Activated naive CD8-positive, alpha-beta T cell treated with anti-CD3 and anti-CD28 coated beads, Interleukin-2, amount 10 ng/mL, durations not matched to agents 7 days and 5 days (primary cell): Measurements from ENCODE around the gene PI4KB. TPM values are rescaled to one million over a fixed set of nuclear protein-coding genes. Genes with fewer than 3 reads are reported as not detected.

Experiments used
- ATAC-seq: fragments of 150-1000 bp; cut with Tn5 transposase; one replicate; pipeline ENCODE4 v1.10.0; 2021; ENCODE audit warnings: low read depth, moderate library complexity
- POLR2A ChIA-PET: fragments of 350-600 bp; sonication (Branson Sonifier 250); formaldehyde crosslinking; loops from one replicate; lab custom pipeline; 2021; ENCODE audit warnings: antibody characterized with exemption; lab: Charles Lee
- DNase-seq: peaks from one replicate; pipeline ENCODE4 v3.0.0; 2021
- H3K27ac Mint-ChIP-seq: one replicate; pipeline ENCODE4 v1.8.0; 2022; ENCODE audit warnings: mild to moderate bottlenecking, mixed read lengths
- H3K27me3 Mint-ChIP-seq: one replicate; pipeline ENCODE4 v1.8.0; 2022; ENCODE audit warnings: mild to moderate bottlenecking, moderate library complexity, mixed read lengths
- H3K36me3 Mint-ChIP-seq: one replicate; pipeline ENCODE4 v1.8.0; 2021; ENCODE audit warnings: mild to moderate bottlenecking, mixed read lengths
- H3K4me1 Mint-ChIP-seq: one replicate; pipeline ENCODE4 v1.8.0; 2021; ENCODE audit warnings: mixed read lengths
- H3K4me3 Mint-ChIP-seq: one replicate; pipeline ENCODE4 v1.8.0; 2022; ENCODE audit warnings: mild to moderate bottlenecking, moderate library complexity, mixed read lengths
- H3K9me3 Mint-ChIP-seq: one replicate; pipeline ENCODE4 v1.8.0; 2021; ENCODE audit warnings: mixed read lengths
- total RNA-seq, 2 experiments: library from RNA; stranded (reverse); gene quantifications; one replicate each; pipeline ENCODE4 v1.2.3, GENCODE V29; 2021

Gene PI4KB
- total RNA-seq, 2 experiments from 2014 or later = 73.8 to 75.7 TPM

GRCh38 chr1:151289080-151289935, 37.9 kb downstream of the PI4KB start:
- H3K36me3 Mint-ChIP-seq = peaks cover 11% of the 10 kb centered on the region
- no peaks in the 10 kb centered on the region for H3K27me3 Mint-ChIP-seq
- POLR2A ChIA-PET = interaction anchor here (0.6 kb wide), 1 partner anchor 620 kb away, joined by 3 read pairs; no protein-coding TSS in a partner anchor
- peaks cover 5% of the 10 kb centered on the region for H3K4me1 Mint-ChIP-seq
- DNase-seq (no peak), ATAC-seq (no peak)
- H3K4me3 Mint-ChIP-seq = no peak overlapping the region
- peak overlapping the region; percentile 42 for H3K27ac Mint-ChIP-seq
- H3K9me3 Mint-ChIP-seq = no peaks in the 10 kb centered on the region

GRCh38 chr1:151288502-151288901, 38.7 kb downstream of the PI4KB start:
- Mint-ChIP-seq H3K4me3 (no peak overlapping the region), H3K27ac (peak overlapping the region; percentile 2), H3K36me3 (peaks cover 6% of the 10 kb centered on the region), H3K4me1 (peaks cover 13% of the 10 kb centered on the region), H3K27me3 (no peaks in the 10 kb centered on the region), H3K9me3 (no peaks in the 10 kb centered on the region)
- no peak for DNase-seq
- no peak for ATAC-seq
- POLR2A ChIA-PET = no interaction called here

GRCh38 chr1:151287767-151288500, 39.3 kb downstream of the PI4KB start:
- ATAC-seq (no peak), DNase-seq (no peak)
- no peak overlapping the region for H3K4me3 Mint-ChIP-seq
- H3K36me3 Mint-ChIP-seq = peaks cover 6% of the 10 kb centered on the region
- POLR2A ChIA-PET = no interaction called here
- H3K27me3 Mint-ChIP-seq = no peaks in the 10 kb centered on the region
- peaks cover 18% of the 10 kb centered on the region for H3K4me1 Mint-ChIP-seq
- H3K27ac Mint-ChIP-seq = no peak overlapping the region
- no peaks in the 10 kb centered on the region for H3K9me3 Mint-ChIP-seq

GRCh38 chr1:151287341-151287699, 39.9 kb downstream of the PI4KB start:
- no peak overlapping the region for H3K27ac Mint-ChIP-seq

GRCh38 chr1:151286619-151287340, 40.4 kb downstream of the PI4KB start:
- Mint-ChIP-seq H3K4me1 (peaks cover 18% of the 10 kb centered on the region), H3K27ac (no peak overlapping the region), H3K27me3 (no peaks in the 10 kb centered on the region), H3K4me3 (no peak overlapping the region), H3K36me3 (peaks cover 4% of the 10 kb centered on the region), H3K9me3 (no peaks in the 10 kb centered on the region)
- ATAC-seq (no peak), DNase-seq (no peak)
- POLR2A ChIA-PET = no interaction called here

More at GRCh38 chr1:151287341-151287699, 39.9 kb downstream of the PI4KB start:
- DNase-seq = no peak
- Mint-ChIP-seq H3K4me3 (no peak overlapping the region), H3K36me3 (peaks cover 4% of the 10 kb centered on the region), H3K27me3 (no peaks in the 10 kb centered on the region), H3K4me1 (peaks cover 18% of the 10 kb centered on the region), H3K9me3 (no peaks in the 10 kb centered on the region)
- ATAC-seq = no peak
- POLR2A ChIA-PET = no interaction called here

- Mint-ChIP-seq H3K27me3 (no peaks in the 10 kb centered on the region), H3K36me3 (peaks cover 4% of the 10 kb centered on the region), H3K4me1 (peaks cover 15% of the 10 kb centered on the region), H3K9me3 (no peaks in the 10 kb centered on the region), H3K27ac (peak overlapping the region; percentile 98), H3K4me3 (peak overlapping the region; percentile 99)
- POLR2A ChIA-PET = interaction anchor here (0.9 to 3.5 kb wide), 4 partner anchors 10 to 94 kb away, joined by 4 to 22 read pairs (median 5); partner anchors contain the start of genes PI4KB, PSMD4 and VPS72
- DNase-seq = no peak
- ATAC-seq = no peak
These were observed 43.1 kb downstream of the PI4KB start for GRCh38 chr1:151284013-151284577.

- POLR2A ChIA-PET = interaction anchor here (0.9 to 3.5 kb wide), 6 partner anchors 11 to 116 kb away, joined by 3 to 22 read pairs (median 4); partner anchors contain the start of genes PSMB4, PSMD4, RFX5 and VPS72
- H3K4me3 Mint-ChIP-seq = peak overlapping the region; percentile 99
These were observed 44.1 kb downstream of the PI4KB start for GRCh38 chr1:151282883-151283725.

GRCh38 chr1:151281969-151282882, 45.0 kb downstream of the PI4KB start, which contains the start of gene ZNF687:
Gene ZNF687 (plus strand): TSS chr1:151282299. CDS start chr1:151286292, 3,993 bp downstream.
- Mint-ChIP-seq H3K27me3 (no peaks in the 10 kb centered on the region), H3K4me1 (peaks cover 20% of the 10 kb centered on the region), H3K4me3 (peak within 1 kb of the TSS; percentile 99), H3K27ac (peak within 1 kb of the TSS; percentile 98), H3K36me3 (peaks cover 2% of the 10 kb centered on the region), H3K9me3 (no peaks in the 10 kb centered on the region)
- POLR2A ChIA-PET = interaction anchor here (0.6 to 3.5 kb wide), 22 partner anchors 10 to 918 kb away, joined by 3 to 22 read pairs (median 4); partner anchors contain the start of genes PI4KB, PIP5K1A, POGZ and PSMB4
- DNase-seq (peak; percentile 97), ATAC-seq (peak; percentile 94)

More at GRCh38 chr1:151282883-151283725, 44.1 kb downstream of the PI4KB start:
- ATAC-seq (no peak), DNase-seq (peak; percentile 47)
- peaks cover 2% of the 10 kb centered on the region for H3K36me3 Mint-ChIP-seq
- peak overlapping the region; percentile 98 for H3K27ac Mint-ChIP-seq
- peaks cover 17% of the 10 kb centered on the region for H3K4me1 Mint-ChIP-seq
- no peaks in the 10 kb centered on the region for H3K9me3 Mint-ChIP-seq
- H3K27me3 Mint-ChIP-seq = no peaks in the 10 kb centered on the region

- H3K9me3 Mint-ChIP-seq = no peaks in the 10 kb centered on the region
- H3K36me3 Mint-ChIP-seq = no peaks in the 10 kb centered on the region
- DNase-seq = peak; percentile 99
- peak overlapping the region; percentile 98 for H3K27ac Mint-ChIP-seq
- ATAC-seq = peak; percentile 24
- POLR2A ChIA-PET = interaction anchor here (0.6 to 2.5 kb wide), 22 partner anchors 11 to 918 kb away, joined by 3 to 22 read pairs (median 4); partner anchors contain the start of genes PI4KB, PIP5K1A, POGZ and PSMB4
- H3K4me3 Mint-ChIP-seq = peak overlapping the region; percentile 99
- peaks cover 23% of the 10 kb centered on the region for H3K4me1 Mint-ChIP-seq
- no peaks in the 10 kb centered on the region for H3K27me3 Mint-ChIP-seq
These were observed 45.8 kb downstream of the PI4KB start for GRCh38 chr1:151281225-151281968.

GRCh38 chr1:151277249-151277648, 50.0 kb downstream of the PI4KB start:
- Mint-ChIP-seq H3K27ac (no peak overlapping the region), H3K9me3 (no peaks in the 10 kb centered on the region), H3K4me3 (no peak overlapping the region), H3K4me1 (peaks cover 8% of the 10 kb centered on the region), H3K27me3 (no peaks in the 10 kb centered on the region), H3K36me3 (peaks cover 8% of the 10 kb centered on the region)
- ATAC-seq = no peak
- POLR2A ChIA-PET = no interaction called here
- no peak for DNase-seq
